RWPE2 (cell line): ENCODE data around the gene TNFAIP6.
A peak's percentile ranks its signal among the peaks of the same experiment; 100 is the strongest.

Source experiments
- ATAC-seq: fragments of 200-7000 bp; cut with Tn5 transposase; 3 replicates; pipeline ENCODE4 v1.9.1; 2021; ENCODE audit warnings: low read depth
- DNase-seq: peaks from one replicate; pipeline ENCODE4 v3.0.0-alpha.2; 2020; ENCODE audit warnings: low spot score
- H3K27ac ChIP-seq: fragments of 450-650 bp; 2 replicates; pipeline ENCODE4 v1.5.1; 2017; ENCODE audit warnings: mild to moderate bottlenecking; ENCODE audit not compliant: poor library complexity, severe bottlenecking
- H3K27me3 ChIP-seq: fragments of 250-450 bp; sonication (Bioruptor Pico); 2 replicates; pipeline ENCODE4 v1.5.1; 2021; ENCODE audit warnings: mild to moderate bottlenecking, moderate library complexity; ENCODE audit not compliant: insufficient read depth, poor library complexity, severe bottlenecking
- H3K36me3 ChIP-seq: fragments of 250-450 bp; sonication (Bioruptor Pico); 2 replicates; pipeline ENCODE4 v1.5.1; 2020; ENCODE audit warnings: low read depth, mild to moderate bottlenecking, moderate library complexity
- H3K4me1 ChIP-seq: fragments of 250-450 bp; sonication (Bioruptor Pico); 2 replicates; pipeline ENCODE4 v1.5.1; 2021; ENCODE audit warnings: mild to moderate bottlenecking, moderate library complexity; ENCODE audit not compliant: insufficient read depth, poor library complexity, severe bottlenecking
- H3K4me3 ChIP-seq: fragments of 250-450 bp; sonication (Bioruptor Pico); 2 replicates; pipeline ENCODE4 v1.5.1; 2021; ENCODE audit warnings: mild to moderate bottlenecking, moderate library complexity; ENCODE audit not compliant: severe bottlenecking
- H3K9me3 ChIP-seq: fragments of 250-450 bp; sonication (Bioruptor Pico); 2 replicates; pipeline ENCODE4 v1.5.1; 2021; ENCODE audit warnings: mild to moderate bottlenecking, moderate library complexity; ENCODE audit not compliant: severe bottlenecking
- TF ChIP-seq, protein P1 (sequence below): fragments of 450-650 bp; IDR thresholded peaks from one replicate; pipeline ENCODE4 v1.5.1; 2017; ENCODE audit warnings: mild to moderate bottlenecking, moderate library complexity; ENCODE audit not compliant: poor library complexity, severe bottlenecking

TNFAIP6 gene

DNA sequence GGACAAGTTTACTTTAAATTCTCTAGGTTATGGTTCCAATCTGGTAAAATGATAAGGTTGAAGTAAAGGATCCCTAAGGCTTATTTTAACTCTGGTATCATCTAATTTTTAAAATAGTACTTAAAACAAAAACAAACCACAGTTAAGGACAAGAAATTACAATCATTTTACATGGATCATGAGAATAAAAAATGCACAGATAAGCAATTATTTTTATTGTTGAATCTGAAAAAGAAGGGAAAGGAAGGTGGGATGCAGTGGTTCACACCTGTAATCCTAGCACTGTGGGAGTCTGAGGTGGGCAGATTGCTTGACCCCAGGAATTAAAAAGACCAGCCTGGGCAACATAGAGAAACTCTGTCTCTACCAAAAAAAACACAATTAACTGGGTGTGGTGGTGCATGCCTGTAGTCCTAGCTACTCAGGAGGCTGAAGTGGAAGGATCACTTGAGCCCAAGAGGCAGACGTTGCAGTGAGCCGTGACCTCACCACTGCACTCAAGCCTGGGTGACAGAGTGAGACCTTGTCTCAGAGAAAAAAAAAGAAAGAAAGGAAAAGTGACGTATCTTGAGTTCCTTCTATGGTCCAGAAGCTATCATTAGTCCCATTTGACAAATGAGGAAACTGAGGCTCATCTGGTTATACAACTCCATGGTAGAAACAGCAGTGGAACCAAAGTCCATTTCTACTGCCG lies 2.5 kb downstream of the TNFAIP6 start:
- H3K27ac ChIP-seq = no peak overlapping the region
- H3K4me3 ChIP-seq = no peak overlapping the region
- H3K36me3 ChIP-seq = no peaks in the 10 kb centered on the region
- H3K27me3 ChIP-seq = no peaks in the 10 kb centered on the region
- DNase-seq (no peak), ATAC-seq (no peak)
- TF ChIP-seq, protein P1, sequence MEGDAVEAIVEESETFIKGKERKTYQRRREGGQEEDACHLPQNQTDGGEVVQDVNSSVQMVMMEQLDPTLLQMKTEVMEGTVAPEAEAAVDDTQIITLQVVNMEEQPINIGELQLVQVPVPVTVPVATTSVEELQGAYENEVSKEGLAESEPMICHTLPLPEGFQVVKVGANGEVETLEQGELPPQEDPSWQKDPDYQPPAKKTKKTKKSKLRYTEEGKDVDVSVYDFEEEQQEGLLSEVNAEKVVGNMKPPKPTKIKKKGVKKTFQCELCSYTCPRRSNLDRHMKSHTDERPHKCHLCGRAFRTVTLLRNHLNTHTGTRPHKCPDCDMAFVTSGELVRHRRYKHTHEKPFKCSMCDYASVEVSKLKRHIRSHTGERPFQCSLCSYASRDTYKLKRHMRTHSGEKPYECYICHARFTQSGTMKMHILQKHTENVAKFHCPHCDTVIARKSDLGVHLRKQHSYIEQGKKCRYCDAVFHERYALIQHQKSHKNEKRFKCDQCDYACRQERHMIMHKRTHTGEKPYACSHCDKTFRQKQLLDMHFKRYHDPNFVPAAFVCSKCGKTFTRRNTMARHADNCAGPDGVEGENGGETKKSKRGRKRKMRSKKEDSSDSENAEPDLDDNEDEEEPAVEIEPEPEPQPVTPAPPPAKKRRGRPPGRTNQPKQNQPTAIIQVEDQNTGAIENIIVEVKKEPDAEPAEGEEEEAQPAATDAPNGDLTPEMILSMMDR = no peak
- peaks cover 5% of the 10 kb centered on the region for H3K4me1 ChIP-seq
- H3K9me3 ChIP-seq = no peaks in the 10 kb centered on the region

GRCh38 chr2:151361674-151362370 lies 4.4 kb downstream of the TNFAIP6 start:
- no peak for ATAC-seq
- no peak overlapping the region for H3K4me3 ChIP-seq
- DNase-seq = no peak
- no peaks in the 10 kb centered on the region for H3K9me3 ChIP-seq
- no peak overlapping the region for H3K27ac ChIP-seq
- peaks cover 4% of the 10 kb centered on the region for H3K4me1 ChIP-seq
- TF ChIP-seq, protein P1 = no peak
- no peaks in the 10 kb centered on the region for H3K36me3 ChIP-seq
- H3K27me3 ChIP-seq = no peaks in the 10 kb centered on the region

- H3K4me3 ChIP-seq = no peak overlapping the region
- no peaks in the 10 kb centered on the region for H3K9me3 ChIP-seq
- H3K27me3 ChIP-seq = no peaks in the 10 kb centered on the region
- H3K27ac ChIP-seq = no peak overlapping the region
- DNase-seq = no peak
- no peak for ATAC-seq
- no peaks in the 10 kb centered on the region for H3K36me3 ChIP-seq
- H3K4me1 ChIP-seq = no peaks in the 10 kb centered on the region
- TF ChIP-seq, protein P1 = no peak
Observed at GRCh38 chr2:151363709-151364108, 6.3 kb downstream of the TNFAIP6 start.

- no peak for ATAC-seq
- TF ChIP-seq, protein P1 = no peak
- H3K27me3 ChIP-seq = no peaks in the 10 kb centered on the region
Observed at GRCh38 chr2:151367571-151367970, 10.2 kb downstream of the TNFAIP6 start.

DNA sequence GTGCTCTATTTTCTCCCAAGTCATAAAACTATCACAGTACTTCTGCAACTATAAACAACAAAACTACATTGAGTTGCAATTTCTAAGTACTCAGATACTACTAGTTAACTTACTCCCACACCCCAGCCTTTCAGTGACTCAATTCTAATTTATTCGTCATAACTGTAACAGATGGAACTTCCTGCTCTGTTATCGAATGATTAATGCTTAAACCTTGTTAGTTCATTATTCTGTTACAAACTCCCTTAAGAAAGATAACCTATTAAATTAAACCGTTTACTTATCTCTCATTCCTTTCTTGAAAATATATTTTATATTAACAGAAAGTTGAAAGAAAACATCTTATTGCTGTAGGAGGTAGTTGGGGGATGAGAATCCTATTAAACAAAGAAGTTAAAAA lies 17.0 kb downstream of the TNFAIP6 start:
- peaks cover 11% of the 10 kb centered on the region for H3K4me1 ChIP-seq
- H3K4me3 ChIP-seq = no peak overlapping the region
- TF ChIP-seq, protein P1 = no peak
- ATAC-seq = peak; percentile 98
- no peaks in the 10 kb centered on the region for H3K27me3 ChIP-seq
- H3K9me3 ChIP-seq = no peaks in the 10 kb centered on the region
- no peak for DNase-seq
- peak overlapping the region; percentile 32 for H3K27ac ChIP-seq
- no peaks in the 10 kb centered on the region for H3K36me3 ChIP-seq

More at GRCh38 chr2:151367571-151367970, 10.2 kb downstream of the TNFAIP6 start:
- DNase-seq = no peak
- no peaks in the 10 kb centered on the region for H3K36me3 ChIP-seq
- H3K4me3 ChIP-seq = no peak overlapping the region
- no peak overlapping the region for H3K27ac ChIP-seq
- H3K4me1 ChIP-seq = no peaks in the 10 kb centered on the region
- H3K9me3 ChIP-seq = no peaks in the 10 kb centered on the region
